HG02610 (cell line): ENCODE results near the gene NCK2.
A peak's percentile ranks its signal among the peaks of the same experiment; 100 is the strongest.

Experiments used
- ATAC-seq: cut with Tn5 transposase; IDR thresholded peaks from one replicate; pipeline ENCODE4 v1.9.1; 2021; ENCODE audit warnings: mild to moderate bottlenecking, moderate library complexity; ENCODE audit not compliant: unreplicated experiment

The NCK2 gene

DNA sequence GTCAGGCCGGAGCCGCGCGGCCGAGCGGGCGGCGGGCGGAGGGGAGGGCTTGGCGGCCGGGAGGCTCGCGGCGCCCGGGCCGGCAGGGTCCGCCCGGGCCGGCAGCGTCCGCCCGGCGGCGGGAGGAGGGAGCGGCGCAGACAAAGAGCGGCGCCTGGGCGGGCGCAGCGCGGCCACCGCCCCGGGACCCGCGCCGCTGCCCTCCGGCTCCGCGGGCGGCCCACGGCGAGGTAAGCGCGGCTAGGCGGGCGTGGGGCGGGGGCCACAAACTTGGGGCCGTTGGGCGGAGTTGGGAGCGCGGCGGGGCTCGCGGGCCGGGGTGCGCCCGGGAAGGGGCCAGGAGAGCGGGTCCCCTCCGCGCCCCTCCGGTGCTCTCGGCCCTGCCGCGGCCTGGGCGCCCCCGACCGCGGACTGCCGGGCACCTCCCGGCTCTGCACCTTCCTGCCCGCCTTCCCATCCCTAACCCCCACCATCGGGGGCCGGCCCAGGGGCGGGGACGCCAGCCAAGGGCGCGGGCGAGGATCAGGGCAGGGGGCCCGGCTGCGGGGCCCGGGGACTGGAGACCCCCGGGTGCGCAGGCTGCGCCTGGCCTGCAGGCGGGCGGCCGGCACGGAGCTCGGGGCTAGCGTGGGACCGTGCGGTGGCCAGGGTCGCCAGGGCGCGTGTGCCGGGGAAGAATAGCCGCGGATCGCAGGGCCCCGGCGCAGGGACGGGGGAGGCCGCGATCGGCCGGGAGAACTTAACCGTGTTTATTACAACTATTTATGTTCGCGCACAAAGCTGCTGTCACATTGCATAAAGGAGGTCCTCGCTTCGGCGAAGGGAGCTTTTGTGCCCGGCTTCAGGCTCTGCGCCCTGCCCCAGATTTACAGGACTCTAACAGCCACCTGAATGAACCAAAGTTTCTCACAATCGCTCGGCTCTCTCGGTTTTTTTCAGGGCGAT is at the start of gene NCK2:
TSS of gene NCK2 (plus strand) at position 4 of the 945 bp plus-strand sequence. CDS start 110,152 bp downstream, outside the sequence.
- ATAC-seq, result peak; percentile 11

DNA sequence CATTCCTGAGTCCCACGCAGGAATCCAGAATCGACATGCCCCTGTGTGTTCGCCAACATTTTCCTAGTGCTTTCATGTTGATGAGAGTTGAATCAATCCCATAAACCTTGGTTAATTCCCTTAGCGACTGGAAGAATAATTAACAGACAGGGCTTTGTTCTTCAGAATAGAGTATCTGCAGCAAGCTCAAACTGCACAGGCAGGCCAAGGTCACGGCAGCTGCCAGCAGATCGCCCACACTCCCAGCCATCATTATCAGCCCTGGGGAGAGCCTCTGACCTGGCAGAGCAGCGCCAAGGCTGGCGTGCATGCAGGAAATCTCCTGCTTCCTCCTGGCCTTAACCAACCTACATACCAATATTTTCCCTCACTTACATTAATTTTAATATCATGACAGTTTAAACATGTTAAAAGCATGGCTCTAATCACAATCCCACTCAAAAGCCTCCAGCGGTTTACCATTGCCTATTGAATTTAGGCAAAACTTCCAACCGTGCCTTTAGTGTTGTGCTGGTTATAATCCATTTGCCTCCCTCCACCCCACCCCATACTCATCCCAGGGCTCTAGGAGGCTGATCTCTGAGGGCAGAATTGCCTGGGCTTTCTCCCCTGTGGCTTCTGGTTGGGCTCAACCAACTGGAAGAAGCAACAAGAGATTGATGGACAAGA is 46.8 kb upstream of the NCK2 start:
- ATAC-seq, result no peak

DNA sequence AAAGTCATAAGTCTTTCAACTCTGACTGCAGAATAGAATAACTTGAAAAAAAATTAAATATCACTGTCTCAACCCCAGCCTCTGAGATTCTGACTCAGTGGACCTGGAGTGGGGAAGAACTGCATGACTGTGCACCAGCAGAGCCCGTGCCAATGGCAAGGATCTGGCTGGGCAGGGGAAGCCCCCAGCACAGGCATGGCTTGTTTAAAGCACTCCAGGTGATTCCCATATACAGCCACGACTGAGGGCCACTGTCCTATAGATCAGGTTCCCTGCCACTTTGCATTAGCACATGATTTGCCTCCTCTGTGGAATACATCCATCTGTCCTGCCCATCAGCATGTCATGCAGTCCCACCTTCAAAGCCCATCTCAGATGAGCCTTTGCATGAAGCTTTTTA is 45.9 kb upstream of the NCK2 start:
- no peak for ATAC-seq

DNA sequence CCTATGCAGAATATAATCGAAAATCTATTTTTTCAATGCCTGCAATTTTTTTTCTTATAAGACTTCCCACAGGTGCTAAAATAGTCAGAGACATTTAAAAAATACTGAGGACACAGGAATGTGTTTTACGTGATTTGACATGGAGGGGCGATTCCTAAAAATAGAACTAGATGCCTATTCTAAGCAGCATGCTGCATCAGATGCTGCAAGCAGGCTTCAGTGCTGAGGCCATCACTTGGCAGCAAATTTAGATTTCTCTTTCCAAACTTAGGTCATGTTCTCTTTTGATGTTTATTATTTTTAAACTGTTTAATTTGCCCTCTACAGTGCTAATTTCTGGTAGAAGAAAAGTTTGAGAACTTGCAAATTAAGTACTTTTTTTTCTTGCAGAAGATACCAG is 43.7 kb upstream of the NCK2 start:
- no peak for ATAC-seq

DNA sequence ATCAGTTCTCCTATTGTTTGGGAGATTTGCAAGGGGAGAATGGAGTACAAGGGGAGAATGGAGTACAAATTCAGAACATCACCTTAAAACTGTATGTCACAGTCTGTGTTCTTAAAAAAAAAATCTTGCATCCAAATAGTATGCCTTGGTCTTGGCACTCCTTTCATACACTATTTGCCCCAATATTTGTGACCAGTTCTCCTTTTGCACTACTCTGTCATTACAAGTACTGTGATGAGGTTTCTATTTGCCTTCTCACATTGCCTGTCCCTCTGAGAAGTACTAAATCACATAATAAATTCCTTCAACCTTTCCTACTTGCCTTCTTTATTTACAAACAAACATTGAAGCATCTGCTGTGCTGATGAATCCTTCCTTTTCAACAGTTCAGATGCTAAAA is 36.0 kb upstream of the NCK2 start:
- ATAC-seq, result peak; percentile 46

DNA sequence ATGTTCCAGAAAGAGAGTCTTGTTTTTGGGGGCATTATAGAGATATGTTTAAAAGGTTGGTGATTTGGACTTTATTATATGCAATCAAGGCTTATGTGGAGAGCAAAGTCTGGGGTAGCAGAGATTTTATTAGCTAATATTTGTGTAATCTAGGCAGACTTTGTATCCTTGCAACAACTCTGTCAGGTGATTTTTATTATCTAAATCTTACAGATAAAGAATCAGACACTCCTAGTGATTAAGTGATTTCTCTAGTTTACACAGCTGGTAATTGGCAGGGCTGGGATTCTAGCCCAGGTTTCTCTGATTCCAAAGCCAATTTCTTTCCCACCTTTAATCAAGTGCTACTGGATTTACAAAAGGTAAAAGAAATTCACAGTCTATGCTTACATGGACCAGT is 33.3 kb upstream of the NCK2 start:
- no peak for ATAC-seq

DNA sequence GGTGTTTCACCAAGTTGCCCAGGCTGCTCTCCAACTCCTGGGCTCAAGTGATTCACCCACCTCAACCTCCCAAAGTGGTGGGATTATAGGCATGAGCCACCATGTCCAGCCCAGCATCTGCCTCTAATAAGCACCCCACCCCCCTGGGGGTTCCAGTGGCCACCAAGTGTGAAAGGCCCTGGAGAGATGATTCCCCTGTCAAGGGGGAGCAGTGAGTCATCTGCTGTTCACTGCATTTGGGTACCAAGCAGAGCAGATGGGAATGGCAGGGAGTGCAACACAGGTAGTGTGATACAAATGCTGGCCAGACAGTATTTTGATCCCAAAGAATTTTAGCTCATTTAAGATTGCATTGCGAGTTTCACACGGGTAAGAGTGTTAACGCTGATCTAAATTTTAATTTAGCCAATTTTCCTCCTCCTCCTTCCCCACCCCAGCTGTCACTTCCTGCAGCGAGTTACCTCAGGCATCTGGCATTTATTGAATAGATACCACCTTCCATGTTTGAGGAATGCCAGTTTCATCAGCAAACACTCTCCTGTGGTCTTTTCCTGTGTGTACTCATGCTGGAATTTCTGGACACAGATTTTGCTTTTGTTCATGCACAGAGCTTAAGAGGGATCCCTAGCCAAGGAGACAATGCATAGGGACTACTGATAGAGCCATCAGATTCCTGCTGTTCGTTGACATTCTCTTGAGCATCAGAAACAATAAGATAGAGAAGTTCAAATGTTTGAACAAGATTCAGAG is 32.4 kb upstream of the NCK2 start:
- no peak for ATAC-seq

DNA sequence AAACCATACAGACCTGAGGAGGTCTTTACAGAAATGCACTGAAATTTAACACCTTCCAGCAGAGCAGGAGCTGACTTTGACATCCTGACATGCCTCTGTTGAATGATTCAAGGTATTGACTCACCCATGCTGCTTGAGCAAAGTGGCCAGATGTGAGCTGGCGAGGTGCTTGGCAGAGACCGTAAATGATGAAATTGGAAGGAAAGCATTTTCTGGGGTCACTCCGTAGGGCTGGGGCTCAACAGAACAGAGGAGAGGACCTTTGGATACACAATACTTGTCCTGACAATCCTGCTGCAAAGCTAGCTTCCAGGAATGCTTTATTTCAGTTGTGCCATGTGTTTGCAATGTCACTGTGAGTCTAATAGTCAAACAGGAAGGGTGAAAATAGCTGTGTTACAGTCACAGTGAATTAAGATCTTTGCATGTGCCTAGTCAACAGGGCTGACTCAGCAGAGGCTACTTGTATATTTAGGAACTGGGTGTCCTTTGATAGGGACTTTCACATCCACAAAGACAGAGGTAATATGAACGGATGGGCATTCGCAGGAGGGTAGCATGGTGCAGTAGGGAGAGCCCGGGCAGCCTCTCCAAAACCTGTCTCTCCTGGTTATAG is 31.6 kb upstream of the NCK2 start:
- no peak for ATAC-seq

DNA sequence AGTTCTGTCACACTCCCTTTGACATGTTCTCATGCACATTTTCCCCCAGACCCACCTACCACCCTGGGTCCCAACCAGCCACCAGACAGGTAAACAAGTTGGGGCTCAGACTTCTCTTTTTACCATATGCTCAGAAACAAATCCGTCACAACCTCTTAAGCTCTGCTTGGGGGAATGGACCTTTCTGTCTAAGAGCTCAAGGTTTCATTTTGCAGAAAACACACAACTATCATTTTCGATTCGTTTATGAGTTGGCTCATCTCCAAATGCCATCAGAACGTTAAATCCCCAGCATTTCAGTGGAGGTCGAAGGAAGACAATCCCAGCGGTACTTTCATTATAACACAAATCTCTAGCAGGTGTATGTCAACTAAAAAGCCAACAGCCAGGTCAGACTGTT is 30.6 kb upstream of the NCK2 start:
- ATAC-seq, result no peak

DNA sequence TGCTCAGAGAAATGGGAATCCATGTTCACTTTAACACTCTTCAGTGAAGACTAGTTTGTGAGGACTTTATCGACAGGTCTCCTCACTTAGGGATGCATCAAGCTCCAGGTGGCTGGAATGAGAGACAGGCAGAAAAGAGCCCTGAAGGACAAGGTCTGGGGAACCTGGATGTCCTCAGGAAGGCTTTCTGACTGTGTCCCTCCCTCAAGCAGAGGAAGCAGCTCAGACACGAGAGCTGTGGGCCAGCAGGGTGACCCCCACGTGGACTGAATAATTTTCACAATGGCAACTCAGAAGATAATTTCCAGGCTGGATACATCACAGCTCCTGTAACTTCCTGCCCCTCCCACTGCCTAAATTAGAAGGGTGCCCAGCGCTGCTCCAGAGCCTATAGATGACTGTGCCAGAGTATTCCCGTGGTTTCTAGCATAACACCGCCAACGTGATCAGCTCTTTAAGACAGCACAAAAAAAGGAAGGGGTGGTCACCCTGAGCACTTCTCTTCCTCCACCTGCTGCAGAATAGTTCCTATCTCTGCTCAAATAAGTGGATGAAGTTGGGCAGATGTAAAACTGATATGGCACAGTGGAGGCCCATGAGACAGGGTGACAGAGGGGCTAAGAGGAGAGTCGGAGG is 25.7 kb upstream of the NCK2 start:
- ATAC-seq, result no peak

DNA sequence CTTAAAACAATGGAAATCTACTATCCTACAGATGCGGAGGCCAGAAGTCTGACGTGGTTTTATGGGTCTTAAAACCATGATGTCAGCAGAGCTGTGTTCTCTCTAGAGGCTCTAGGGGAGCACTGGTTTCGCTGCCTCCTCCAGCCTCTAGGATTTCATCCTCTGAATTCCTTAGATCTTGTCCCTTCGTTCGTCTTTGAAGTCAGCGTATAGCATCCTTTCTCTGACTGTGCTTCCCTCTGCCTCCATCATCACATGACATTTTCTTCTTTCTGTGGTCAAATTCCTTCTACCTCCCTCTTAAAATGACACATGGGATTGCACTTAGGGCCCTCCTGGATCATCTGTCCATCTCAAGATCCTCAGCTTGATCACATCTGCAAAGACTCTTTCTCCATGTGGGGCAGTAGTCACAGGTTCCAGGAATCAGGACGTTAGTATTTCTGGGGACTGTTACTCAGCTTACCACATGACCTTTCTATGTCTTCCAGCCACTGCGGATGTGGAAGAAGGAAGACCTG is 22.7 kb upstream of the NCK2 start:
- no peak for ATAC-seq

DNA sequence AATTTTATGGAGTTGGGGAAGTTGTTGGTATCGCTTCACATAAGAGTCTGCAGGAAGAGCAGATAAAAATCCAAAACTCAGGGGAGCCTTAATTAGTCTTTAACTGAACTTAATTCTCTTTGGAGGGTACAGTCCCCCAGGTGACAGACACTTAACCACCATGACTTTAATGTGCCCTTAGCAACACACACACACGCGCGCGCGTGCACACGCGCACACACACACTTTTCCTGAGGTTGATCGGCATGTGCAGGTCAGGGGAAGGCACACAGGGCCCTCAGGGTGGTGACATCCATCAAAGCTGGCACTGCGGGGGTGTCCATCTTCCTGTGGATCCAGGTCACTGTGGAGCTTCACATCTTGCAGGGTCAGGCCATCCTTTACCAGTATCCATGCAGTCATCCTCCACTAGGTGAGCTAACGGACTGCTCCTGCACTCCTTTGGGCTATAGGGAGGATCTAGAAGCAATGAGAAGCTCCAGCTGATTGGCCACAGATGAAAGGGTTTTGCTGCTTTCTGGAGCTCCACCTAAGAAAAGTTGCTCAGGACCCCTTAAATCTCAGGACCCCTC is 21.9 kb upstream of the NCK2 start:
- no peak for ATAC-seq

DNA sequence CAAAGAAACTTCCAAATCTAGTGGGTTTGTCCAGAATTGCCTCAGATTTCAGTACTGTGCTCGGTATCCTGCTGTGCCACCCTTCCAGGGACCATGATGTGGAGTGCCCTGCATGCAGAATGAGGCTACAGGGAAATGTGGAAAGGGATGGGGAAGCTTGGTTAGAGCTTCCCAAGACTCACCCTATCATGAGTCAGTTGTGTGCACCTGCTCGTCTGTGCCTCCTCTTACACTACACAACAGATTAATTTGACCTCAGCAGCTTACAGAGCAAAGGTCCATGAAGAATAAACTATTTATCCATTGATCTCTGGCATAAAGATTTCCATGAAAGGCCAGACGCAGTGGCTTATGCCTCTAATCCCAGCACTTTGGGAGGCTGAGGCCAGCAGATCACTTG is 21.3 kb upstream of the NCK2 start:
- ATAC-seq, result no peak

DNA sequence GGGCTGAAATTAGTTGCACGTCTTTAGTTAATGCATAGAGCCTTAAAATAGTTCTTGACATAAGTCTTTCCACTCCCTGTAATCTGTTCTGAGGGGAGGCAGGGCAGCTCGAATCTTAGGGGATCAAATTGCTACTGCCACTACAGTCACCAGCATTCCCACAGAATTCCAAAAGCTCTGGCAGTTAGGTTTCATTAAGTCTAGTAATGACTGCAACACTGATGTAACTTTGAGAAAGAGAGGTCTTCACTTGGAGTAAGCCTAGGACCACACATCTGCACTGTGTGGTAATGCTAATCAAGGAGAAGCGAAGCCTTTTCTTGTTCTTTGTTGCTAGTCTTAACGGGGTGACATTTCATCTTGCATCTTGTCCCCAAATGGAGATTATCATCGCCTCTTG is 19.3 kb upstream of the NCK2 start:
- no peak for ATAC-seq

DNA sequence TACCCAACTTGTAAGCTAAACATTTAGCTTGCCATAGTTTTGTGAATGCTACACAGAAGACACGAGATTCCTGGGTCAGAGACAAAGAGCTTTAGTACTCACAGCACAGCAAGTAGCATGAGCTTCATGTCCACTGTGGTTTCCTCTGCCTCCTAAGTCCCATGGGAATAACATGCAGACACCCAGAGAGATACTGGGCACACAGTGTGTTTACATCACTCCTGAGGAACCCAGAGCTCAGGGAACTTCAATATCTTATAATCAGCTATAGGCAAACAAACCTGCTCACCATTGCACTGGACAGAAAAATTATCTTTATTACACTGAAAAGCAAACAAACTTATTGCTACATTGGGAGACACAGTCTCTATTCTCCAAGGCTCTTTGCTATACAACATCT is 14.5 kb upstream of the NCK2 start:
- ATAC-seq, result no peak

DNA sequence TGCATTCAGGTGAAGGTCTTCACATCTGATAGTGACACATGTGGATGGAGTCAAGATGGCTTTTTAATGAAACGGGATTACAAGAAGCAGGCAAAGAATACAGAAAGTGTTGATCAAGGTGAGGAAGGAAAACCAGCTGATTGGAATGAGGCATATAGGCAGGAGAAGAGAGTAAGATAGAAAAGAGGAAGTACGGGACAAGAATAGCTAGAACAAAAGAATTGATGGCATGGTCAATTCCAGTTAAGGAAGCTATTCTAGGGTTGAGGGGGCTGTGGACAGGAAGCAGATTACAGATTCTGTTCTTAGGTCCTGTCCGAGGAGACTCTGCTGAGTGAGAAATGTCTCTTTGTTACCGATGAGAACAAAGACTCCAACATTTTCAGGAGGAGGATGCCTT is 13.2 kb upstream of the NCK2 start:
- ATAC-seq, result no peak

DNA sequence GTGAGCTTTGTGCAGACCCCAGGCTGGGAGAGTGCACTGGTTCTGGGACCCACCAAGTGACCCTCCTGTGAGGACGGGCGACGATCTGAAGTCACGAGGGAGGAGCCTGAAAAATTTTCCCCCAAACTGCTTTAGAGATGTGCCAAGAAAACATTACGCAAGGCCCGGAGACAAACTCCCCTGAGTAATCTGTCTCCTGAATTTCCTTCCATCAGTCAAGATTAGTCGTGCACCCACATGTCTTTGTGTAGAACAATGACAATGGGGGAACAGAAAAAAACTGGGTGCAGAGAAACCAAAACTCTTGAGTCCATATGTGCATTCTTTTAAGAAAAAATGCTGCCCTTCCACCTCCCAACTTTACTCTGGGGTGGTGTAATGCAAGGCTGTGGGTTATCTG is 12.6 kb upstream of the NCK2 start:
- ATAC-seq, result no peak

DNA sequence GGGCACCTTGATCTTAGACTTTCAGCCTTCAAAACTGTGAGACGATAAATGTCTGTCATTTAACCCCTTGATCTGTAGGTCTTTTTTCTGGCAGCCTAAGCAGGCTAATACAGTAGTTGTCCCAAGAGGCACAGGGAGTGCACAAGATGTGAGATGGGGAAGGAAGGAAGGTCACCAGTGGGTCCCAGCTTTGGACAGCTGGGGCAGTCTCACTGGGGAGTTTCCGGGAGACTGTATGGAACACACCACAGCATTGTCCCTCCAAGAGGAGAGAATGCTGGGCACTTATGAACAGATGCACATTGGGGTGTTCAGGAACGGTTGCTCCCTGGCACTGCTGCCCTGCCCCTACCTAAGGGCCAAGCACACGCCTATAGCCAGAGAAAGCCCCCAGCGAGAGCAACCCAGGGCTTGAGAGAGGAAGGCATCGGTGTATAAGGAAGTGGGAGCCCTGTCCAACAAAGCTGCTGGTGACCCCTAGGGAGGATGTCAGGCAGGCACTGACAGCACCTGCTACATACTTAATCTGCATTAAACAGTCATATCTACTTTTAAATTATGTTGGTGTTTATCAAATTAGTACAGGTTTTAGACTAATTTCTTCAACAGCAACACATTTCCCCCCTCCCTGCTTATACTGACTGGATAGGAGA is 11.6 kb upstream of the NCK2 start:
- ATAC-seq, result peak; percentile 43

DNA sequence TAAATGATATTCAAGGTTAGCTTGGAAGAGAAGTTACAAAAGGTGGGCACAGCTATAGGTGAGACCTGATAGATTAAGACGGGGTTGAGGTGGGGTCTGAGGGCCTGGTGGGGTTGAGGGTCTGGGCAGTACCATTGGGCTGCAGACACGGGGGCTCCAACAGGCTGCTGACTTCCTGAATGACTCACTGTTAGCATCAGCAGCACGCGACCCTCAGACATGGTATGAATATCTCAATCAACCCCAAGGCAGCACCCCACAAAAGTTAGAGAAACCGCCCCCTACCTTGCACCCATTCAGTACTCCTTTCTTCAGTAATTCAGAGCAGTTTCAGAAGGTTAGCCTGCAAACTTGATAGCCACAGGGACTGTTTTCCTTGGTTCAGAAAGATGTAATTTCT is 10.8 kb upstream of the NCK2 start:
- no peak for ATAC-seq
